Stomach (tissue), 4 donors: ENCODE results near the gene MED8.

Experiments used
- CTCF ChIP-seq, 7 experiments: fragments of 450-650 bp in 4 of 7; fragments of 200-600 bp in 3 of 7; sonication (generic) in 3 of 7; IDR thresholded peaks; one replicate each; pipeline ENCODE4 v1.5.1; 2016 to 2019; ENCODE audit warnings: antibody characterized with exemption in 7 of 7, control low read depth in 2 of 7, mild to moderate bottlenecking in 1 of 7
- EP300 ChIP-seq: sonication (generic); formaldehyde crosslinking; IDR thresholded peaks from one replicate; pipeline ENCODE4 v1.6.1; 2017; ENCODE audit warnings: antibody characterized with exemption
- POLR2A ChIP-seq, 4 donors: fragments of 450-650 bp; IDR thresholded peaks; one replicate each; pipeline ENCODE4 v1.6.1; 2016; ENCODE audit warnings: antibody characterized with exemption in 4 of 4, control low read depth in 2 of 4, mild to moderate bottlenecking in 1 of 4, moderate library complexity in 1 of 4
- POLR2AphosphoS5 ChIP-seq, 3 donors: sonication (generic); formaldehyde crosslinking; IDR thresholded peaks; one replicate each; pipeline ENCODE4 v1.6.1; 2016; ENCODE audit warnings: antibody characterized with exemption in 3 of 3

- TF ChIP-seq CTCF (IDR thresholded peaks at IDR 0.05) (no peak), EP300 (no peak), POLR2A (IDR thresholded peaks at IDR 0.05) (no peak), POLR2AphosphoS5 (IDR thresholded peaks at IDR 0.05) (no peak)
These were observed 32.6 kb upstream of the MED8 start for GRCh38 chr1:43421976-43422750.
